Ovary (tissue), 3 donors: ENCODE results near the gene ALG1.
"Not testable (repeated sequence)": the region's sequence is repeated elsewhere in the genome, so short reads cannot be mapped to it uniquely, and the experiment has no call there.

Source experiments
- CTCF ChIP-seq, 3 donors: fragments of 450-650 bp in 2 of 3; fragments of 200-600 bp in 1 of 3; IDR thresholded peaks; one replicate each; pipeline versions ENCODE4 v1.5.1 to v1.8.0; 2016 to 2022; ENCODE audit warnings: antibody characterized with exemption in 3 of 3, mild to moderate bottlenecking in 1 of 3
- EP300 ChIP-seq: sonication (generic); formaldehyde crosslinking; IDR thresholded peaks from one replicate; pipeline ENCODE4 v1.6.1; 2017; ENCODE audit warnings: antibody characterized with exemption
- POLR2A ChIP-seq: fragments of 450-650 bp; IDR thresholded peaks from one replicate; pipeline ENCODE4 v1.6.1; 2017; ENCODE audit warnings: antibody characterized with exemption, mild to moderate bottlenecking, moderate library complexity
- donor health status: DM: no; HTN: no; CAD: no.

- not testable (repeated sequence) for TF ChIP-seq CTCF (IDR thresholded peaks at IDR 0.05); POLR2A; EP300
These were observed 27.1 kb upstream of the ALG1 start for GRCh38 chr16:5044581-5044980.
